D341Med (cell line): ENCODE data around the gene TNFRSF11A.

Experiments used
- DNase-seq: peaks from one replicate; pipeline ENCODE4 v3.0.0; 2012; ENCODE audit warnings: low spot score

TNFRSF11A gene

GRCh38 chr18:62343316-62343715 is 18.2 kb downstream of the TNFRSF11A start:
- no peak for DNase-seq

GRCh38 chr18:62345909-62346308 is 20.8 kb downstream of the TNFRSF11A start:
- no peak for DNase-seq

- DNase-seq = no peak
These were observed 21.4 kb downstream of the TNFRSF11A start for GRCh38 chr18:62346333-62347088.

- no peak for DNase-seq
These were observed 22.0 kb downstream of the TNFRSF11A start for GRCh38 chr18:62347089-62347506.

- no peak for DNase-seq
These were observed 23.4 kb downstream of the TNFRSF11A start for GRCh38 chr18:62348474-62348873.

GRCh38 chr18:62353170-62353569 is 28.1 kb downstream of the TNFRSF11A start:
- no peak for DNase-seq

- DNase-seq = no peak
These were observed 29.0 kb downstream of the TNFRSF11A start for GRCh38 chr18:62354151-62354550.

- DNase-seq = no peak
These were observed 32.1 kb downstream of the TNFRSF11A start for GRCh38 chr18:62357079-62357719.

GRCh38 chr18:62360805-62361204 is 35.7 kb downstream of the TNFRSF11A start:
- no peak for DNase-seq

GRCh38 chr18:62361288-62361687 is 36.2 kb downstream of the TNFRSF11A start:
- DNase-seq = no peak

- no peak for DNase-seq
These were observed 39.4 kb downstream of the TNFRSF11A start for GRCh38 chr18:62364558-62364957.

- no peak for DNase-seq
These were observed 40.3 kb downstream of the TNFRSF11A start for GRCh38 chr18:62365420-62365819.

- no peak for DNase-seq
These were observed 41.9 kb downstream of the TNFRSF11A start for GRCh38 chr18:62366992-62367391.

GRCh38 chr18:62368100-62368499 is 43.0 kb downstream of the TNFRSF11A start:
- no peak for DNase-seq

GRCh38 chr18:62369129-62369644 is 44.1 kb downstream of the TNFRSF11A start:
- DNase-seq = peak; percentile 55

GRCh38 chr18:62370366-62370765 is 45.3 kb downstream of the TNFRSF11A start:
- no peak for DNase-seq

GRCh38 chr18:62371436-62371835 is 46.3 kb downstream of the TNFRSF11A start:
- DNase-seq = no peak

GRCh38 chr18:62372156-62372555 is 47.0 kb downstream of the TNFRSF11A start:
- peak; percentile 60 for DNase-seq

- DNase-seq = no peak
These were observed 47.8 kb downstream of the TNFRSF11A start for GRCh38 chr18:62372882-62373281.

GRCh38 chr18:62374410-62374965 is 49.4 kb downstream of the TNFRSF11A start:
- no peak for DNase-seq

- DNase-seq = no peak
These were observed 52.2 kb downstream of the TNFRSF11A start for GRCh38 chr18:62377131-62377807.

- no peak for DNase-seq
These were observed 53.9 kb downstream of the TNFRSF11A start for GRCh38 chr18:62379051-62379450.

- DNase-seq = no peak
These were observed 56.3 kb downstream of the TNFRSF11A start for GRCh38 chr18:62381373-62381772.
